ENCODE results near the gene TMOD1.

- TF ChIP-seq CTCF (IDR thresholded peaks at IDR 0.05) = no peak
- TF ChIP-seq POLR2A (IDR thresholded peaks at IDR 0.05) = no peak
Observed at GRCh38 chr9:97479496-97480159, 21.8 kb upstream of the TMOD1 start.
